ENCODE results near the gene DCLRE1B.

- TF ChIP-seq CTCF (IDR thresholded peaks at IDR 0.05 in 8 of 11, conservative IDR thresholded peaks at IDR 0.05 in 3 of 11), result no peak
- no peak for TF ChIP-seq POLR2AphosphoS5 (IDR thresholded peaks at IDR 0.05)
- TF ChIP-seq POLR2A (IDR thresholded peaks at IDR 0.05), result no peak
Observed at GRCh38 chr1:113872219-113872935, 32.7 kb upstream of the DCLRE1B start.

Data from spleen (tissue), 7 donors.